Panc1 (cell line): ENCODE data around the gene OR6N1.

Source experiments
- POLR2AphosphoS5 ChIP-seq: IDR thresholded peaks from 2 replicates; pipeline ENCODE4 v1.6.1; 2012; ENCODE audit warnings: mild to moderate bottlenecking, low read depth, low read length, moderate library complexity
- SIN3A ChIP-seq: IDR thresholded peaks from 2 replicates; pipeline ENCODE4 v1.6.1; 2012; ENCODE audit warnings: low read depth, mild to moderate bottlenecking, low read length, moderate library complexity, borderline replicate concordance; ENCODE audit not compliant: insufficient read depth
- TF ChIP-seq, protein P1 (sequence below): fragments of 450-650 bp; IDR thresholded peaks from 2 replicates; pipeline ENCODE4 v1.5.1; 2017; ENCODE audit warnings: mild to moderate bottlenecking

- TF ChIP-seq, protein P1, sequence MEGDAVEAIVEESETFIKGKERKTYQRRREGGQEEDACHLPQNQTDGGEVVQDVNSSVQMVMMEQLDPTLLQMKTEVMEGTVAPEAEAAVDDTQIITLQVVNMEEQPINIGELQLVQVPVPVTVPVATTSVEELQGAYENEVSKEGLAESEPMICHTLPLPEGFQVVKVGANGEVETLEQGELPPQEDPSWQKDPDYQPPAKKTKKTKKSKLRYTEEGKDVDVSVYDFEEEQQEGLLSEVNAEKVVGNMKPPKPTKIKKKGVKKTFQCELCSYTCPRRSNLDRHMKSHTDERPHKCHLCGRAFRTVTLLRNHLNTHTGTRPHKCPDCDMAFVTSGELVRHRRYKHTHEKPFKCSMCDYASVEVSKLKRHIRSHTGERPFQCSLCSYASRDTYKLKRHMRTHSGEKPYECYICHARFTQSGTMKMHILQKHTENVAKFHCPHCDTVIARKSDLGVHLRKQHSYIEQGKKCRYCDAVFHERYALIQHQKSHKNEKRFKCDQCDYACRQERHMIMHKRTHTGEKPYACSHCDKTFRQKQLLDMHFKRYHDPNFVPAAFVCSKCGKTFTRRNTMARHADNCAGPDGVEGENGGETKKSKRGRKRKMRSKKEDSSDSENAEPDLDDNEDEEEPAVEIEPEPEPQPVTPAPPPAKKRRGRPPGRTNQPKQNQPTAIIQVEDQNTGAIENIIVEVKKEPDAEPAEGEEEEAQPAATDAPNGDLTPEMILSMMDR = no peak
- TF ChIP-seq SIN3A = no peak
- no peak for TF ChIP-seq POLR2AphosphoS5
Measured at GRCh38 chr1:158809256-158809655, 37.3 kb upstream of the OR6N1 start.
